ENCODE results near the gene PRICKLE2. TPM values are rescaled to one million over a fixed set of nuclear protein-coding genes. Genes with fewer than 3 reads are reported as not detected.
A peak's percentile ranks its signal among the peaks of the same experiment; 100 is the strongest.

The PRICKLE2 gene
- total RNA-seq, 1 experiment from 2014 or later: 9.6 TPM

DNA sequence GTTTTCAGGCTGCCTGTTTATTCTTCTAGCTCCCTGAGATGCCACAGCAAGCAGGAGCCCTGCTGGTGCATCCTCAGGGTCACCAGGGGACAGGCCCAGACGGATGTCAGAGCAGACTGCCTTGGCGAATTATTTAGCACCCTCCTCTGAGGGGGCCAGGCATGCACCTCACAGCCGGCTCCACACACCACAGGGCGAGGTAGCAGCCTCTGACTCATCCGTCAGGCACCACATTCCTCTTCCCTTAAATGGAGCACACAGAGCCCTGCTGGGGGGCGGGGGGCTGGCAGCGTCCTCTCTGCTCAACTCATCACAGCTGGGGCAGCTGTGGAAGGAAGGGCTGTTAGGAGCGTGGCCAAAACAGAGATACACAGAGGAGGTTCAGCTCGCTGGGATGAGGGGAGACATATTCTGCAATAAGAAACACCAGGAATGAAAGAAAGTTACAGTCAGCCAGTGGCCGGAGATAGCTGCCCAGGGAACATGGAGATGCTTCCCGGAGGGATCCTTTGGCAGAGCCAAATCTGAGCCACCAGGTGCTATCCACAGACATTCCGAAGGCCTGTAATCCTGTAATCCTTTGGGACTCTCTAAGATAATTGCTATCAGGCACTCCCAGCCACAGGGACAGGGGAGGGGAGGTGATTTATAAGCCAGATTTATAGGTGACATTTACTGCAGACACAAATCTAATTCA lies 13.9 kb upstream of the PRICKLE2 start:
- H3K4me3 Mint-ChIP-seq (ENCODE audit: unreplicated experiment): peak overlapping the region; percentile 61
- no peaks in the 10 kb centered on the region for H3K27me3 Mint-ChIP-seq (ENCODE audit: insufficient read depth, unreplicated experiment)
- peak; percentile 79 for DNase-seq (ENCODE audit: unreplicated experiment)
- H3K9me3 Mint-ChIP-seq (ENCODE audit: unreplicated experiment): no peaks in the 10 kb centered on the region
- ChIA-PET CTCF (interaction anchor here (1.2 kb wide), 1 partner anchor 12 kb away, joined by 4 read pairs; no protein-coding TSS in a partner anchor), POLR2A (interaction anchor here (1.0 to 1.1 kb wide), 2 partner anchors 27 to 77 kb away, joined by 3 to 4 read pairs; no protein-coding TSS in a partner anchor)
- intact Hi-C loops (cut with micrococcal nuclease): no loop called here
- H3K36me3 Mint-ChIP-seq (ENCODE audit: insufficient read depth, unreplicated experiment): peaks cover 12% of the 10 kb centered on the region
- peaks cover 8% of the 10 kb centered on the region for H3K4me1 Mint-ChIP-seq (ENCODE audit: insufficient read depth, unreplicated experiment)
- TF ChIP-seq CTCF (IDR thresholded peaks at IDR 0.05; ENCODE audit: unreplicated experiment): no peak
- H3K27ac Mint-ChIP-seq (ENCODE audit: low read depth, unreplicated experiment): peak overlapping the region; percentile 24
- no TSS peak for BruUV-seq (replicated peaks)

DNA sequence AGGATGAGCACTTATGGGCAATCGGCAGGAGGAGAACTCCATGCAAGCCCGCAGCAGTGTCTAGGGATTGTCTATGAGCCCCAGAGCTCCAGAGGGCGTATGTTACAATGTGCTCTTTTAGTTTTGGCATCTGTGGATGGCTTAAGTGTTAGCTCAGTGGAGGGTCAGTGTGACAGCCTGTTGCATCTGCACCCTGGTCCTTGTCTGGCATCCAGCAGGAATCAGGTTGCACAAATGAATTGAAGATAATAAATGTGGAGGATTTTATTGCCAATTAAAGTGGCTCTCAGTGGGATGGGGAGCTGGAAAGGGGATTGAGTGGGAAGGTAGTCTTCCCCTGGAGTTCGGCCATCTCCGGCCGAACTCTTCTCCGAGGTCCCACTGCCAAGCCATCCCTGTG lies 11.8 kb upstream of the PRICKLE2 start:
- no peak for DNase-seq (ENCODE audit: unreplicated experiment)
- intact Hi-C loops (cut with micrococcal nuclease): no loop called here
- no peaks in the 10 kb centered on the region for H3K9me3 Mint-ChIP-seq (ENCODE audit: unreplicated experiment)
- peaks cover 4% of the 10 kb centered on the region for H3K36me3 Mint-ChIP-seq (ENCODE audit: insufficient read depth, unreplicated experiment)
- no peak overlapping the region for H3K4me3 Mint-ChIP-seq (ENCODE audit: unreplicated experiment)
- ChIA-PET POLR2A (no interaction called here), CTCF (interaction anchor here (0.7 kb wide), 1 partner anchor 9 kb away, joined by 3 read pairs; no protein-coding TSS in a partner anchor)
- TF ChIP-seq CTCF (IDR thresholded peaks at IDR 0.05; ENCODE audit: unreplicated experiment): no peak
- H3K27ac Mint-ChIP-seq (ENCODE audit: low read depth, unreplicated experiment): no peak overlapping the region
- no peaks in the 10 kb centered on the region for H3K27me3 Mint-ChIP-seq (ENCODE audit: insufficient read depth, unreplicated experiment)
- peaks cover 12% of the 10 kb centered on the region for H3K4me1 Mint-ChIP-seq (ENCODE audit: insufficient read depth, unreplicated experiment)
- no TSS peak for BruUV-seq (replicated peaks)

GRCh38 chr3:64235605-64236004 lies 10.3 kb upstream of the PRICKLE2 start:
- no peak for TF ChIP-seq CTCF (IDR thresholded peaks at IDR 0.05; ENCODE audit: unreplicated experiment)
- no peak for DNase-seq (ENCODE audit: unreplicated experiment)
- H3K9me3 Mint-ChIP-seq (ENCODE audit: unreplicated experiment): no peaks in the 10 kb centered on the region
- H3K27ac Mint-ChIP-seq (ENCODE audit: low read depth, unreplicated experiment): no peak overlapping the region
- no TSS peak for BruUV-seq (replicated peaks)
- no peaks in the 10 kb centered on the region for H3K36me3 Mint-ChIP-seq (ENCODE audit: insufficient read depth, unreplicated experiment)
- intact Hi-C loops (cut with micrococcal nuclease): no loop called here
- H3K4me3 Mint-ChIP-seq (ENCODE audit: unreplicated experiment): no peak overlapping the region
- POLR2A ChIA-PET: interaction anchor here (0.7 to 1.4 kb wide), 3 partner anchors 15 to 107 kb away, joined by 3 to 4 read pairs (median 3); no protein-coding TSS in a partner anchor
- CTCF ChIA-PET: interaction anchor here (0.7 to 1.3 kb wide), 4 partner anchors 11 to 334 kb away, joined by 3 to 5 read pairs (median 3); no protein-coding TSS in a partner anchor
- H3K4me1 Mint-ChIP-seq (ENCODE audit: insufficient read depth, unreplicated experiment): peaks cover 12% of the 10 kb centered on the region
- H3K27me3 Mint-ChIP-seq (ENCODE audit: insufficient read depth, unreplicated experiment): no peaks in the 10 kb centered on the region

GRCh38 chr3:64234571-64234970 lies 9.3 kb upstream of the PRICKLE2 start:
- Mint-ChIP-seq H3K27ac (ENCODE audit: low read depth, unreplicated experiment) (no peak overlapping the region), H3K36me3 (ENCODE audit: insufficient read depth, unreplicated experiment) (no peaks in the 10 kb centered on the region), H3K9me3 (ENCODE audit: unreplicated experiment) (no peaks in the 10 kb centered on the region), H3K4me3 (ENCODE audit: unreplicated experiment) (no peak overlapping the region), H3K4me1 (ENCODE audit: insufficient read depth, unreplicated experiment) (peaks cover 12% of the 10 kb centered on the region), H3K27me3 (ENCODE audit: insufficient read depth, unreplicated experiment) (no peaks in the 10 kb centered on the region)
- CTCF ChIA-PET: interaction anchor here (1.1 to 1.2 kb wide), 2 partner anchors 47 to 204 kb away, joined by 3 to 5 read pairs; no protein-coding TSS in a partner anchor
- POLR2A ChIA-PET: interaction anchor here (0.7 to 1.4 kb wide), 3 partner anchors 14 to 108 kb away, joined by 3 read pairs; no protein-coding TSS in a partner anchor
- intact Hi-C loops (cut with micrococcal nuclease): no loop called here
- no TSS peak for BruUV-seq (replicated peaks)
- no peak for DNase-seq (ENCODE audit: unreplicated experiment)
- no peak for TF ChIP-seq CTCF (IDR thresholded peaks at IDR 0.05; ENCODE audit: unreplicated experiment)

Data from MCF 10A (cell line).